AG20443 (cell line): ENCODE measurements around the gene SLC10A7.
"Not testable (repeated sequence)": the region's sequence is repeated elsewhere in the genome, so short reads cannot be mapped to it uniquely, and the experiment has no call there.

ENCODE experiments used
- DNase-seq: peaks from one replicate; pipeline ENCODE4 v3.0.0; 2012; ENCODE audit warnings: low spot score, mixed read lengths

The SLC10A7 gene

DNA sequence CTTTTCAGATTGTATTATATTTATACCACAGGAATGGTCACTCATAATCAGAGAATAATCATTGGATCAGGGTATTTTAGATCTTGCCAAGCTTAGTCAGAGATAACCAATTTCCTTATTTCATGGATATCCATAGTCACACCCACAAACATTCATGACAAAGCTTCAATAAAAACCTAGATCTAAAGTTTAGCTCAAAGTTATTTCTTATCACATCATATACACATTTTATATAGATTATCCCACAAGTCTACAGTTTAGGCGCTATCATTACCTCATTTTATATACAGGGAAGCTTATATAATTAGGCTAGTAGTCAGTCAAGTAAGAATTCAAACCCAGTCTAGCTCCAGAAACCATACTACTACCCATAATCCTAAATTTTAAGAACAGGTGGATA is 82.3 kb downstream of the SLC10A7 start:
- no peak for DNase-seq

DNA sequence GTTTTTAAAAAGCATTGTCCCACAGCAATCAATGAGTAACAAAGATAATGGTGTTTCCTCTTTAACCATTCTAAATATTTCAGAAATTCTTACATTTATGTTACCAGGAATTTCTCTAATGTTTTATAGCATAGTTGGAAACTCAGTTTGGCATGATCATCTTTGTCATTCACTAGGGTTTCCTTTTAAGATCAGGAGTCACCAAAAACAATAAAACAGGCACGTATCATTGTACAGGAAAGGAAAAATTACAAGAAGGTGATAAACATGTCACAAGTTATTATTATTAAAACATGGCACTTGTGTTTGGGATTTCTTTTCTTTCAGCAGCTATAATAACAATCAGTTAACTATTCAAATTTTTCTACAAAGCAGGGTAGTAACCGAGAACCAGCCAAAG is 84.0 kb downstream of the SLC10A7 start:
- DNase-seq: no peak

DNA sequence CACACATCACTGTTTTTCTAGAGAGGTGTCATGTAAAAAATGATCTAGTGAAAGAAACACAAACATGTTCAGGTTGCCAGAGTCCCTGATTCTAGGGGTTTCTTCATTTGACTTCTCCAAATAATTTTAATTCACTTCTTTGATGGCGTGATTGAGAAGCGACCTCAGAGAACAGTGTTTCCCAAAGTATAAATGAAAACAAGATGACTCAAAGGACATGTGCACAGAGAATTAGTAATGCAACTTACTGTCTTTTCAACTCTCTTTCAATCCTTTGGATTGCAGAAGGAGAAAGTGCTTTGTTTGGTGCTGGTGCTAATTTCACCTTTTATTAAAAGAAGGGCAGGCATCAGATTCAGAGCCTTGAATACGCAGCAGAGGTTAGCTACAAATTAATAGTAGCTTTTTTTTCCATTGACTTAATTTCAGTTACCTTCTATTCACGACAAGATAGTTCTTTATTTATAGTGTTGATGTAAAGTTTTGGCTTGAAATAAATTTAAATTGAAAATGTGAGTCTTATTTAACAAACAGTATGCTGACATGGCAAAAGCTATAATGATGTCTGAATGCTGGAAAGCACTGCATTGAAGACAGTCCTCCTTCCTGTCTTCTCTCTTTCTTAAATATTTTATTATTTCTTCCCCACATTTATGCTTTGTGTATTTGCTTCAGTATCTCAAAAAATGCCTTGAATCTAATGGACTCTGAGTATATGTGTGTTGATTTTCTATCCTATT is 85.1 kb downstream of the SLC10A7 start:
- peak; percentile 18 for DNase-seq

DNA sequence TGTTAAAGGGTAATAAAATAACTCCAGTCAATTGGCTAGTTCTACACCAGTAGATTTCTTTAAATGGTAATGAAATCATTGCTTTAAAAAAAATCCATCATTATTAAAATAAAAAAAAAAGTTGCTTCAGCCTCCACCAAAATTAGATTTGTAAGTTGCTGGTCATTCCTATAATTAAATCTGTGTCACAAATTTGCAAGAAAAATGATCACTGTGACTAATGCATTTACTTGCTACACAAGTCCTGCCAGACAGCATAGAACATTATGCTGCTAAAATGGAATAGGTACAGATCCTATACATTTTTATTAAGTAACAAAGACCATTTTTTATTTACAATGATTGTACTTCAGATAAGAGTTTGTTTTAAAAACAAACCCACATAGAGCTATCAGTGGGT is 85.8 kb downstream of the SLC10A7 start:
- no peak for DNase-seq

DNA sequence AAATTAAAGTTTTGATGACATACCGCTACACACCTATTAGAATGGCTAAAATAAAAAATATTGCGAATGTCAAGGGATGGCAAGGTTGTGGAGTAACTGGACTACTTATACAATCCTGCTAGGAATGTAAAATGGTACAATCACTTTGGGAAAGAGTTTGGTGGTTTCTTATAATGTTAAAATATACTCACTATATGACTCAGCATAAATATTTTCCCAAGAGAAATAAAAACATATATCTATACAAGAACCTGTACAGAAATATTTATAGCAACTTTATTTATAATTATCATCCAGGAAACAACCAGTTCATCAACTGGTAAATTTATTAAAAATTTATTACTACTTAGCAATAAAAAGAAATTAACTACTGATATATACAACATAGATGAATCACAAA is 89.7 kb downstream of the SLC10A7 start:
- no peak for DNase-seq

DNA sequence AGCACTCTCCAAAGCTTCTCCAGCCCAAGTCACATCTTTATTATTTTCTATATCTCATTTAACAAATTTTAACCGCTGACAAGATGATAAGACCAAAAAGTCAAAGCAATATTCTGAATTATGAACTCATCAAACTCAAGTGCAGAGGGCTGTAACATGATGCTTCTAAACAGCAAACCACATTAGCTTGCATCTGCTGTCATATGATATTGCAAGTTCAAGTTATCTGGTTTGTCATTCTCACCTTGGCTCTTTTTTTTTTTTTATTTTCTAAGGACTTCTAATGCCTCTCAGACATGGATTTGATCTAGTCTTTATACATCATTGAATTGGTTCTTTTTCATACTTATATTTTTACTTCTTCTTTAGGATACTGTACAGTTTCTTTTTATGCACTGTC is 93.4 kb downstream of the SLC10A7 start:
- no peak for DNase-seq

DNA sequence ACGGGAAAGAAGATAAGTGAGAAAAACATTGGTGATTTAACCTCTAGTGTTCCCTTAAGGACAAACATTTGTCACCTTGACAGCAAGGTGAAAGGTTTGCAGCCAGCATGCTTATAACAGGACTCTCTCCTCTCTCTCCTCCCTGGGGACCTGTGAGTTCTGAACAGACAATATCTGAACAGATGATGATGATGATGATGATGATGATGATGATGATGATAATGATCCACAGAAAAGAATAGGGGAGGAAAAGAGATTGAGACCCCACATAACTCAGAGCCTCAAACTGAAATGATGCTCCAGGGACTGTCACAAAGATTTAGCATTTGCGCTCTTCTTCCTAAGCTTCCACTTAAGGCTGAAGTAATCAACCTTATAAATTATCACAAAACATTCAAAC is 103.9 kb downstream of the SLC10A7 start:
- DNase-seq: no peak

DNA sequence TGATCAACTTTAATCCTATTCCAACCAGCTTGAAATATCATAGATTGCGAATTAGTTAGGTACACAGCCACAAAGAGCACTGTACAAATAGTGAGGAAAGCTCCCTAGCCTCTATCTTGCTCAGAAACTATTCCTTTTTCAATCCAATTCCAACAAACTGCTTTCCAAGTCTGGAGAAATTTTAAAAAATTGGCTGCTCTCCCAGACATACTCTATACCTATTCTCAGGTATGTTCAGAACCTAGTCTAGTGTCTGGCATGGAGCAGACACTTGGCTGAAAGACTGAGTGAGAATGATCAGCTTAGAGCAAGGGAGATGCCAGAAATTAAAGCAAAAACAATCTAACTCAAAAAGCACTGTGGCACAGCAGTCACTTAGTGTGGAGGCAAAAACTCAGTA is 105.9 kb downstream of the SLC10A7 start:
- DNase-seq: no peak

GRCh38 chr4:146407669-146408084 is 114.1 kb downstream of the SLC10A7 start:
- no peak for DNase-seq

- DNase-seq: no peak
These were observed 114.5 kb downstream of the SLC10A7 start for GRCh38 chr4:146407257-146407656.

DNA sequence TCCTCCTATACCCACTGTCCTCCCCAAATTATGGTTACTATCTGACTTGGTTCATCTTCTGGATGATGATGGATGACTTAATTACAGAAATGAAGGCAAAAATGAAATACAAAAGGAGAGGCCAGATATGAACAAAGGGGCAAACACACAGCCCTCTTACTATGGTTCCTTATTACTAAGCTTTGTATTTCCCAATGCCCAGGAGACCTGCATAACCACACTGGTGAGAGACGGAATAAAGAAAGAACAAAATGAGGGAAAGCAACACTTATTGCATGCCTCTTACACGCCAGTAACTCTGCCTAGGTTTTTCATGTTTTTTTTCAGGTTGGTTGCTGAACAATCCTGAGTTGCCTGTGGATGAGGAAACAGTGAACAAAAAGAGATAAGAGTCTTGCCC is 120.5 kb downstream of the SLC10A7 start:
- DNase-seq: no peak

DNA sequence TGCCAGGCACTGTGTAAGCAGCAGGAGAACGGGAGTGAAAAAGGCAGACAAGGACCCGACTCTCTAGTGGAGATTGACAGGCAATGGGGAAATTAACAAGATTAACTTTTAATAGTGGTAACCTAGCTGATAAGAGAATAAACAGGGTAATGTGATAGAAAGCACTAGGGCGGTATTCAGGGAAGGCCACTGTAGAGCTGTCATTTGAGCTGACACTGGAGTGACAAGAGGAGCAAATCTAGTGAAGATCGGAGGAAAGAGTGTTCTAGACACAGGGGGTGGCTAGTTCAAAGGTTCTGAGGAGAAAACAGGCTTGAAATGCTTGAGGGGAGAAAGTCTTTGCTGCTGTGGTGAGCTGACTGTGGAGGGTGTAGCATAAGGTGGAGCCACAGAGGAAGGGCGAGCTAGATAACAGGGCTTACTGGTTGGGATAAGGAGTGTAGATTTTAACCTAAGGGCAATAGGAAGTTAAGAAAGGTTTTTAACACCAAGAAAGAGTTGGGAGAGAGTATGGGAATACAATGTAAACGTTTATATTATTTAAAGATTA is 122.8 kb downstream of the SLC10A7 start:
- DNase-seq: no peak

DNA sequence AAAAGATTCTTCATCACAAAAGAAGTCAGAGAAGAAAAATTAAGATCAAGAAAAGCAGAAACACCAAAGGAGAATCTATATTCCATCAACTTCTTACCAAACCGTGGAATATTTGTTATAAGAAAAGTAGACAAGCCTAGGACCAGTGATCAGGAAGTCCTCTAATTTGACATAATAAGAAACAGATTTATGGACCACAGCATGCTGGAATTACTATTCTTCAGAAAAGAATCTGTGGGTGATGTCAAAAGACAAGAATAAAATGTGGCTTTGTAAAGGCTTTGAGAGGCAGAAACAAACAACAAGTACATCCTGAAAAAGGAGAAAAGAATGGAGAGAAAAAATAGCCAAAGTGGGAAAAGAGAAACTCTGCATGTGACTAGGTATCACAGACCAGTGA is 123.3 kb downstream of the SLC10A7 start:
- DNase-seq: peak; percentile 16

DNA sequence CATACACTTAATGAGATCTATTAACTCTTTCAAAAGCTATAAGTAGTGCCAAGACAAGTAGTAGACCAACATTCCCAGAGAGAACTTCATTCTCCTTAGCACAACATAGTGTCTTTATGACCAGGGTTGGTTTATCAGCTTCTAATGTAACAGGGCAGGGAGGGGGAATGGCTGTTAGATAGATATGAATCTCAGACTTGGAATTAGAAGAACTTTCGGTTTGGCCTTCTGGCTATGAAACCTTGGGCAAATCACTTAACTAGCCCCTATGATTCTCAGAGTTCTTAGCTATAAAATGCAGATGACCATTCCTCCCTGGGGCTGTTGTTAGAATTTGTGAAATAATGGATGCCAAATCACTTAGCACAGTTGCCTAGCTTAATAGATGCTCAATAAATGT is 132.2 kb downstream of the SLC10A7 start:
- no peak for DNase-seq

DNA sequence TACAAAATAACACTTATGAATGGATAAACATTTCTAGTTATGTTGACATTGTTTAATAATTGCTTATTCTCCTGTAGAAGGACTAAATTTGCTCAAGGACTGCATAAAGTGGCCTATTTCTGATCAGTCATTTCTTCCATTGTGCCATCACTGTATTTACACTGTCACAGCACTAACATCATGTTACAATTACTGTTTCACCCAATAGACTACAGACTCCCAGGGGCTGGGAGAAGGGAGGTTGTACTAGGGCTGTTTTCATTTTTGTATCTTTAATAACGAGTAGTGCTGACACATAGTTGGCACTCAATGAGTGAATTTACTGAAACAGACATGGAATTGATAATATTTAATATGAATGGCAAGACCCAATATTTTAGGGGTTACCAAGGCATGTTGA is 139.5 kb downstream of the SLC10A7 start:
- no peak for DNase-seq

GRCh38 chr4:146381263-146381872 is 140.4 kb downstream of the SLC10A7 start:
- no peak for DNase-seq

- DNase-seq: no peak
These were observed 142.0 kb downstream of the SLC10A7 start for GRCh38 chr4:146379744-146380143.

GRCh38 chr4:146371812-146372211 is 149.9 kb downstream of the SLC10A7 start:
- no peak for DNase-seq

DNA sequence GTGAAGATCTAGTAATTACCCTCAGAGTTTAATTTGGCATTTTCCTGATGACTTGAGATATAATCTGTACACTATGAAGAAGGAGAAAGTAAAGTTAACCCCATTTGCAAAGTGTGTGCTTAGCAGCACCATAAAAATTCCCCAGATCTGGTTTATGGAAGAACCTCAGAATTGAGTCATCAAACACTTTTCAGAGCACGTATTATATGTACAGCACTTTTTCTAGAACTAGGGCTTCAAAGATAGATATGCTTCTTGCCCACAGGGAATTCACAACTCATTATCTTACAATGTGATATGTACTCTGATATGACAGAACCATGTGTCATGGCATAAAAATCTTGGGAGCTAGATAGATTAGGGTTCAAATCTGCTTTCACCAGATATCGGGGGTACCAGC is 150.9 kb downstream of the SLC10A7 start:
- DNase-seq: no peak

GRCh38 chr4:146369446-146369845 is 152.3 kb downstream of the SLC10A7 start:
- no peak for DNase-seq

DNA sequence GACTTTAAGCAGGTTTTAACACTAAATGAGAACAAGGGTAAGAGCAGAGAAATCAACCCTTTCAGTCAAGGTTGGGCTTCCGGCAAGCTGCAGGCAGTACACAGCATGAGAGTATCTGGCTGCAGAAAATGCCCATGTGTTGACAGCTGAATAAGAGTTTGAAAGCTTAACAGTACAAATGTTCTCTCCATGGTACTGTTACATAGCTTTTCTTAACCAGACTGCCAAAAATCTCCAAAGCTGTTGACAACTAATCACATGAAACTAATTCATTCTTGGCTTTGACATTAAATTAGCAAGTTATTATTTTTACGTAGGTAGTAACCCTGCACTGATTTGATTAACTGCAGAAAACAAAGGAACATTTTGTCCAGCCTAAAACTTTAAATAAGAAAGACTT is 153.5 kb downstream of the SLC10A7 start:
- peak; percentile 8 for DNase-seq

DNA sequence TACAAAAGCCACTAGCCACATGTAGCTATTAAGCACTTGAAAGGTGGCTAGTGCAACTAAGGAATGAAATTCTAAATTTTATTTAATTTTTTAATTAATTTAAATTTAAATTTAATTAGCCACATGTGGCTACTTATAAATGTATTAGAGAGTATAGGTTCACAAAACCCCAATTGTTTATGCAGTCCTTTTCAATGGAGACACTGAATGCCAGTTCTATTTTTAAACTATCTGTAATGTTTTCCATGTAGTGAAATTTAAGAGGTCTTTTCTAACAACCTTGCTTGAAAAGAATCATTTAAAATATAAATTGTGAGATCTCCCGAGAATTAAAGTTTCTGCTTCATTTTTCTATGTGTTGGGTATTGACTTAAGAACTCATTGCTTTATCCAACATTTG is 154.4 kb downstream of the SLC10A7 start:
- no peak for DNase-seq

GRCh38 chr4:146359771-146360170 is 162.0 kb downstream of the SLC10A7 start:
- DNase-seq: no peak

GRCh38 chr4:146350114-146350513 is 171.6 kb downstream of the SLC10A7 start:
- not testable (repeated sequence) for DNase-seq
